HG03097 (cell line): ENCODE data around the gene PIGT.

Experiments used
- ATAC-seq: cut with Tn5 transposase; IDR thresholded peaks from one replicate; pipeline ENCODE4 v1.9.1; 2021; ENCODE audit not compliant: unreplicated experiment, low FRiP score

The PIGT gene

GRCh38 chr20:45399018-45399417, 16.9 kb upstream of the PIGT start:
- no peak for ATAC-seq

DNA sequence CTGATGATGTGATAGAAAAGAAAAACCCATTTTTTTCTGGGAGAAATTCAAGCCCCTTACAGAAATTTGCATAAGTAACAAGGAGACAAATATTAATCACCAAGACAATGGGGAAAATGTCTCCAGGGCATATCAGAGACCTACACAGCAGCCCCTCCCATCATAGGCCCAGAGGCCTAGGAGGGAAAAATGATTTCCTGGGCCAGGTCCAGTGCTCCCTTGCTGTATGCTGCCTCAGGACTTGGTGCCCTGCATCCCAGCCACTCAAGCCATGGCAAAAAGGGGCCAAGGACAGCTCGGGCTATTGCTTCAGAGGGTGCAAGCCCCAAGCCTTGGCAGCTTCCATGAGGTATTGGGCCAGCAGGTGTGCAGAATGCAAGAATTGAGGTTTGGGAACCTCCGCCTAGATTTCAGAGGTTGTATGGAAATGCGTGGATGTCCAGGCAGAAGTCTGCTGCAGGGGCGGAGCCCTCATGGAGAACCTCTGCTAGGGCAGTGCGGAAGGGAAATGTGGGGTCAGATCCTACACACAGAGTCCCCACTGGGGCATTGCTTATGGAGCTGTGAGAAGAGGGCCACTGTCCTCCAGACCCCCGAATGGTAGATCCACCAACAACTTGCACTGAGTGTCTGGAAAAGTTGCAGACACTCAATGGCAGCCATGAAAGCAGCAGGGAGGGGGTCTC, 15.5 kb upstream of the PIGT start:
- ATAC-seq = no peak

DNA sequence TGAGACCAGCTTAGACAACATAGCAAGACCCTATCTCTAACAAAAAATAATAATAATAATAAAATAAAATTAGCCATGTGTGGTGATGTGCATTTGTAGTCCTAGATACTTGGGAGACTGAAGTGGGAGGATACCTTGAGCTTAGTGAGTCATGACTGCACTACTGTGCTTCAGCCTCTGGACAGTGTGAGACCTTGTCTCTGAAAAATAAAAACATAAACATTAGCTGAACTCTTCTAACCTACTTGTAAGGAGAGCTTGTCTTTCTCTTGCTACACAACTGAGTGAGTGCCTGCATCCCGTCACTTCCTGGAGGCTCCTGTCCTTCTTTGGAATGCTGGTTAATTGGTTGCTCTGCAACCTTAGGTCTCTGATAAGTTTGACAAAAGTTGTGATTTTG, 13.0 kb upstream of the PIGT start:
- ATAC-seq = no peak

GRCh38 chr20:45404438-45404837, 11.5 kb upstream of the PIGT start:
- ATAC-seq = no peak

DNA sequence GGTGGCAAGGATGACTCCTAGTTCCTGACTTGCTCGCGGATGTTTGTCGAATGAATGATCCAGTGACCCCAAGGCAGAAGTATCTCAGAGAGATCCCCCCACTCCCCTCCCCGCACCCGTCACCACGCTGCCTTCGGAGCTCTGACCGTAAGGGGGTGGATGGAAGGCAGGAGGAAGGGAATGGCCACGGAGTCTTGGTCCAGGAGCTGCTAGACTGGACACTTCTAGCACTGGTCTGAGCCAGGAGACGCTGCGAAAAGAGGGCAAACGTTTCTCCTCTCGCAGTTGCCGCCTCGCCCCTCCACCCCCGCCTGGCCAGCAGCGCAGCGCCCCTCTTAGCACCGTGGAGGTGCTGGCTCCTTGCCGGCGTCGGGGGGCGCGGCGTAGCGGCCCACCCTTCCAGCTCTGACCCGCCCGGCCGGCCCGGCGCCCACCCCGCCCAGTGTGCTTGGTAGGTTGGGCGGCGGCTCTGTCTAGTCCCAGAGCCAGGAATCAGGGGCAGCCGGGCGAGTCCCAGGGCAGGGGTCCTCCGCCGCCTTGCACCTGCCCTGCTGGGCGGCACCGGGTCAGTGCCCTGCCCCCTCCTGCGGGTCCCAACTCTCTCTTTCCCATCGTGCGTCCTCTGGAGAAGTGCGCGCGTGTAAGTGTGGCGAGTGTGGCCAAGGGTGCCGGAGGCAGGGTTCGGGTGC, 10.2 kb upstream of the PIGT start:
- no peak for ATAC-seq

GRCh38 chr20:45406260-45407066, 9.5 kb upstream of the PIGT start:
- no peak for ATAC-seq

- ATAC-seq = no peak
Observed at GRCh38 chr20:45407067-45407745, 8.7 kb upstream of the PIGT start.

DNA sequence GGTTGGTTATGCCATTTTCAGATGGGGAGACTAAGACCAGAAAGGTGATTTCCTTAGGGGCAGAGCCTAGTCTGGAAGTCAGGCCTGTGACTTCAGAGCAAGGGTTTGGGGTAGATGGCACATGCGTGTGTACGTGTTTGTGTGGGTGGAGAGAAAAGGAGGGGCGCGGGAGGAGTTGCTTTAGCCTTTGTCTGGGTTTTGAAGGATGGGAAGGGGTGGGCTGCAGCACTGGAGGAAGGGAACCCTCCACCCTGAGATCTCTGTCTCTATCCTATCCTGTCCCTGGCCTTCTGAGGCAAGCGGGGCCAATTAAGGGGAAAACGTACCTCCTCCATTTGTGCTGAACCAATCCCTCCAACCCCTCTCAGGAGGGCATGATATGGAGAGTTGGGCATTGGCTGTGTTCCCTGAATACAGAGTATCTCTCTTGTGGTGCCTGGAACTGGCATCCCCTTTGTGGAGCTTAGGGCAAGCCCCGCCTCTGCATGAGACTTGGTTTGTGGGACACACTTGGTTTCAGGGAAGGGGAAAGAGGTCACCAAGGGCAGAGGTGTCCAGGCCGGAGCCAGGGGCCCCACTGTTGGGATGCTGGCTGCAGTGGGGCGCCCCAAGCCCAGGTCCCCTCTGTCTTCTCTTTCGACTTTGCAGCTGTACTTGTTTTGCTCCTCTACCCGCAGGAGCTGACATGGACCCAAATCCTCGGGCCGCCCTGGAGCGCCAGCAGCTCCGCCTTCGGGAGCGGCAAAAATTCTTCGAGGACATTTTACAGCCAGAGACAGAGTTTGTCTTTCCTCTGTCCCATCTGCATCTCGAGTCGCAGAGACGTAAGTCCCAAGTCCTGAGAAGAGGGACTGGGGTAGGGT, 7.9 kb upstream of the PIGT start, which contains the start of gene DBNDD2:
Gene DBNDD2 (plus strand): TSS at position 507 of the 863 bp plus-strand sequence. CDS start 179 bp downstream, at position 686.
- ATAC-seq = no peak

GRCh38 chr20:45408646-45409213, 7.2 kb upstream of the PIGT start:
- ATAC-seq = no peak

DNA sequence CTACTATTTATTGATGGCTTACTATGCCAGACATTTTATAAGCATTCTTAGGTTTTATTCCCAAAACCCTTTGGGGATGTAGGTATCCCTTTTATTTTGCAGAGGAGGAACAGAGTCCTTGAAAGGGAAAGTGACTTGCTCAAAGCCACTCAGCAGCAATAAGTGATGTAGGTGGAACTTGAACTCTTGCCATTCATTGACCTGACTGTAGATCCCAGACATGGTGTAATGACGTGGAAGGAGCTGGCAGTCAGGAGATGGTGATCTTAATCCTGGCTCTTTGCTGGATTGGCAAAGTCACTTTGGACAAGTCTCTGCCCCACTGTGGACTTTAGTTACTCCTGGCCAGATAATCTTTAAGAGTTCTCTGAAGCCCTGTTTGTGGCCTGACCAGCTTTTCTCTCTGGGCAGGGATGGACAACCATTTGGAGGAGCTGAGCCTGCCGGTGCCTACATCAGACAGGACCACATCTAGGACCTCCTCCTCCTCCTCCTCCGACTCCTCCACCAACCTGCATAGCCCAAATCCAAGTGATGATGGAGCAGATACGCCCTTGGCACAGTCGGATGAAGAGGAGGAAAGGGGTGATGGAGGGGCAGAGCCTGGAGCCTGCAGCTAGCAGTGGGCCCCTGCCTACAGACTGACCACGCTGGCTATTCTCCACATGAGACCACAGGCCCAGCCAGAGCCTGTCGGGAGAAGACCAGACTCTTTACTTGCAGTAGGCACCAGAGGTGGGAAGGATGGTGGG, 6.2 kb upstream of the PIGT start:
- no peak for ATAC-seq

- no peak for ATAC-seq
Observed at GRCh38 chr20:45410887-45411286, 5.1 kb upstream of the PIGT start.

DNA sequence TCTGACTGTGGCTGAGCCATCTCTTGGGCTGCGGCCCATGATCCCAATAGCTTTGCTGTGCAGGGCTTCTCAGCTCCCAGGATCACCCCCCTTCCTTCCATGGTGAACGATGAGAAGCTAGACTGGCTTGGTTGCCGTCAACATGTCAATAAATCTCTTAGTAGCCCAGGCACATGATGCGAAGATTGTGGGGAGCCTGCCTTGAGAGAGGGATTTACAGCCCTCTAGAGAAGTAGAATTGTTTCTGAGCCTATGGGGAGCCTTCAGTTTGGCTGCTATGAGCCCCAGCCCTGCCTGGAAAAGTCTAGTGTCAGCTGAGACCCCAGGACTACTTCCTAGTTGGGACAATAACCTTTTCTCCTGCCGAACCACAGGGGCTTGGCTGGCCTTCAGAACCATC, 3.3 kb upstream of the PIGT start:
- ATAC-seq = no peak

DNA sequence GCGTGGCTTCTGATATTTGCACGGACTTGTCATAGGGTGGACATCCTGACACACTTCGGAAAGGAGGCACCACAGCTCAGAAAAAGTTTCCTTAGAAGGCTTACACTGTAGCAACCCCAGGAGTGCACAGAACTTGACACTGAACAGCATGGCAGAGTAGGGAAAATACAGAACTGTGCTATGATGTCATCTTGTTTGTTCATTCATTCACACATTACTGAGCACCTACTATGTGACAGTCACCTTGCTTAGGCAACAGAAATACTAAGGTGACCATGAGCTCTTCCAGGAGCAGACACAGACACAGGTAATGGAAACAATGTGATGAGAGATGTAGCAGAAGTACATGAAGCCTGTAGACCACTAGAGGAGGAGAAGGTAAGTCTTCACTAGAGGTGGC, 2.5 kb upstream of the PIGT start:
- no peak for ATAC-seq

DNA sequence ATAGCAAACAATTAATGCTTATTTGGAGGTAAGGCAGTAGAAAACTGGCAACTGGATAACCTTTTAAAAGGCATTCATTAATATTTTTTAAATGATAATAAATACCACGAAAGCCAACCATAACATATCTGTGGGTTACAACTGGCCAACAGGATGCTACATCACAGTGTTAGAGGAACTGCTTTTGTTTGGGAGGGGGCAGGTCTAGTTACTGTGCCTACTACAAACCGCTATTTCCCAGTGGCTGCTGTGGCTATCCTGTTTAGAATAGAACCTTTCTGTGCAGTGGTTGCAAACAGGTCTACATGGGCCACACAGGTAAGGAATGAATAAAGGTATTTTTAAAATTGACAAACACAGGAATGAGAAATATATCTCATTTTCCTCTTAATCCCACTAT, 976 bp downstream of the PIGT start:
- no peak for ATAC-seq

- no peak for ATAC-seq
Observed at GRCh38 chr20:45419188-45420091, 3.5 kb downstream of the PIGT start.

- no peak for ATAC-seq
Observed at GRCh38 chr20:45420125-45420524, 4.2 kb downstream of the PIGT start.

DNA sequence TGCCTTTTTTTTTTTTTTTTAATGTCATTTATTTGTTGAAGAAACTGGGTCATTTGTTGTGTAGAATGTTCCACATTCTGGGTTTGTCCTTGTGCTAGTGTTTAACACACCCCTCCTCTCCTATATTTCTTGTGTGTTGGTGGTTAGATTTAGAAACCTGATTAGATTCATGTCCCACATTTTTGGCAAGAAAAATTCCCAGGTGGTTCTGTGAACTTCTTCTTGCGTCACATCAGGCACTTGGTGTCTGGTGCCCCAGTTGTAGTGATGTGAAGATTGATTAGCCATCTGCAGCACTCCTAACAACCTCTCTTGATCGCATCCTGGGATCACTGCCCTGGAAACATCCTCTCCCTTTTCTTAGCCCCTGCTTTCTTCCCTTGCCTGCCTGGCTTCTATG, 7.8 kb downstream of the PIGT start:
- no peak for ATAC-seq

GRCh38 chr20:45425561-45425960, 9.6 kb downstream of the PIGT start:
- ATAC-seq = no peak
